ENCODE results near the gene LRRC63.
A peak's percentile ranks its signal among the peaks of the same experiment; 100 is the strongest.
"Not testable (repeated sequence)": the region's sequence is repeated elsewhere in the genome, so short reads cannot be mapped to it uniquely, and the experiment has no call there.

The LRRC63 gene

GRCh38 chr13:46211483-46212351 lies at the start of gene LRRC63:
Gene LRRC63 (plus strand): TSS chr13:46211928. CDS start chr13:46213035, 1,107 bp downstream.
- Histone ChIP-seq H3K79me2 (ENCODE audit: control insufficient read depth, insufficient read depth, low read length, unreplicated experiment) (no peaks in the 10 kb centered on the region), H3K27me3 (ENCODE audit: insufficient read depth, low read length) (no peaks in the 10 kb centered on the region), H3K36me3 (ENCODE audit: insufficient read depth, low read length) (no peaks in the 10 kb centered on the region), H3K4me3 (ENCODE audit: low read depth, low read length) (peak within 1 kb of the TSS; percentile 86), H3K27ac (ENCODE audit: low read depth, low read length) (no peak within 1 kb of the TSS), H3K4me1 (ENCODE audit: control insufficient read depth, insufficient read depth, low read length, unreplicated experiment) (peaks cover 11% of the 10 kb centered on the region), H2AFZ (ENCODE audit: low read length, unreplicated experiment) (peak within 1 kb of the TSS; percentile 82)

GRCh38 chr13:46162741-46163140 lies 49.0 kb upstream of the LRRC63 start:
- not testable (repeated sequence) for H3K27me3 ChIP-seq (ENCODE audit: insufficient read depth, low read length); H3K36me3 ChIP-seq (ENCODE audit: insufficient read depth, low read length); H3K4me1 ChIP-seq (ENCODE audit: control insufficient read depth, insufficient read depth, low read length, unreplicated experiment); H3K27ac ChIP-seq (ENCODE audit: low read depth, low read length); H3K4me3 ChIP-seq (ENCODE audit: low read depth, low read length); H2AFZ ChIP-seq (ENCODE audit: low read length, unreplicated experiment); H3K79me2 ChIP-seq (ENCODE audit: control insufficient read depth, insufficient read depth, low read length, unreplicated experiment)

- no peaks in the 10 kb centered on the region for H3K36me3 ChIP-seq (ENCODE audit: insufficient read depth, low read length)
- no peak overlapping the region for H3K4me3 ChIP-seq (ENCODE audit: low read depth, low read length)
- H3K79me2 ChIP-seq (ENCODE audit: control insufficient read depth, insufficient read depth, low read length, unreplicated experiment): no peaks in the 10 kb centered on the region
- H3K4me1 ChIP-seq (ENCODE audit: control insufficient read depth, insufficient read depth, low read length, unreplicated experiment): no peaks in the 10 kb centered on the region
- H3K27me3 ChIP-seq (ENCODE audit: insufficient read depth, low read length): no peaks in the 10 kb centered on the region
- H3K27ac ChIP-seq (ENCODE audit: low read depth, low read length): no peak overlapping the region
- no peak overlapping the region for H2AFZ ChIP-seq (ENCODE audit: low read length, unreplicated experiment)
These were observed 47.1 kb upstream of the LRRC63 start for GRCh38 chr13:46164661-46165060.

GRCh38 chr13:46165485-46166223 lies 46.1 kb upstream of the LRRC63 start:
- Histone ChIP-seq H3K4me3 (ENCODE audit: low read depth, low read length) (no peak overlapping the region), H3K4me1 (ENCODE audit: control insufficient read depth, insufficient read depth, low read length, unreplicated experiment) (no peaks in the 10 kb centered on the region), H3K27ac (ENCODE audit: low read depth, low read length) (no peak overlapping the region)

GRCh38 chr13:46166224-46166584 lies 45.5 kb upstream of the LRRC63 start:
- H2AFZ ChIP-seq (ENCODE audit: low read length, unreplicated experiment): no peak overlapping the region
- no peak overlapping the region for H3K4me3 ChIP-seq (ENCODE audit: low read depth, low read length)
- H3K36me3 ChIP-seq (ENCODE audit: insufficient read depth, low read length): no peaks in the 10 kb centered on the region
- H3K27ac ChIP-seq (ENCODE audit: low read depth, low read length): no peak overlapping the region
- no peaks in the 10 kb centered on the region for H3K27me3 ChIP-seq (ENCODE audit: insufficient read depth, low read length)
- H3K4me1 ChIP-seq (ENCODE audit: control insufficient read depth, insufficient read depth, low read length, unreplicated experiment): peaks cover 5% of the 10 kb centered on the region
- no peaks in the 10 kb centered on the region for H3K79me2 ChIP-seq (ENCODE audit: control insufficient read depth, insufficient read depth, low read length, unreplicated experiment)

More at GRCh38 chr13:46165485-46166223, 46.1 kb upstream of the LRRC63 start:
- no peak overlapping the region for H2AFZ ChIP-seq (ENCODE audit: low read length, unreplicated experiment)
- no peaks in the 10 kb centered on the region for H3K36me3 ChIP-seq (ENCODE audit: insufficient read depth, low read length)
- H3K79me2 ChIP-seq (ENCODE audit: control insufficient read depth, insufficient read depth, low read length, unreplicated experiment): no peaks in the 10 kb centered on the region
- no peaks in the 10 kb centered on the region for H3K27me3 ChIP-seq (ENCODE audit: insufficient read depth, low read length)

- Histone ChIP-seq H2AFZ (ENCODE audit: low read length, unreplicated experiment) (no peak overlapping the region), H3K27ac (ENCODE audit: low read depth, low read length) (no peak overlapping the region), H3K4me3 (ENCODE audit: low read depth, low read length) (no peak overlapping the region), H3K4me1 (ENCODE audit: control insufficient read depth, insufficient read depth, low read length, unreplicated experiment) (peaks cover 7% of the 10 kb centered on the region), H3K79me2 (ENCODE audit: control insufficient read depth, insufficient read depth, low read length, unreplicated experiment) (no peaks in the 10 kb centered on the region), H3K27me3 (ENCODE audit: insufficient read depth, low read length) (no peaks in the 10 kb centered on the region), H3K36me3 (ENCODE audit: insufficient read depth, low read length) (no peaks in the 10 kb centered on the region)
These were observed 44.6 kb upstream of the LRRC63 start for GRCh38 chr13:46166947-46167610.

GRCh38 chr13:46168341-46168740 lies 43.4 kb upstream of the LRRC63 start:
- Histone ChIP-seq H3K79me2 (ENCODE audit: control insufficient read depth, insufficient read depth, low read length, unreplicated experiment) (no peaks in the 10 kb centered on the region), H3K4me3 (ENCODE audit: low read depth, low read length) (no peak overlapping the region)

GRCh38 chr13:46168783-46169182 lies 42.9 kb upstream of the LRRC63 start:
- H3K79me2 ChIP-seq (ENCODE audit: control insufficient read depth, insufficient read depth, low read length, unreplicated experiment): no peaks in the 10 kb centered on the region
- H3K27me3 ChIP-seq (ENCODE audit: insufficient read depth, low read length): no peaks in the 10 kb centered on the region
- peaks cover 7% of the 10 kb centered on the region for H3K4me1 ChIP-seq (ENCODE audit: control insufficient read depth, insufficient read depth, low read length, unreplicated experiment)
- H2AFZ ChIP-seq (ENCODE audit: low read length, unreplicated experiment): no peak overlapping the region
- H3K27ac ChIP-seq (ENCODE audit: low read depth, low read length): no peak overlapping the region
- H3K4me3 ChIP-seq (ENCODE audit: low read depth, low read length): no peak overlapping the region
- no peaks in the 10 kb centered on the region for H3K36me3 ChIP-seq (ENCODE audit: insufficient read depth, low read length)

More at GRCh38 chr13:46168341-46168740, 43.4 kb upstream of the LRRC63 start:
- H3K4me1 ChIP-seq (ENCODE audit: control insufficient read depth, insufficient read depth, low read length, unreplicated experiment): peaks cover 7% of the 10 kb centered on the region
- H3K27ac ChIP-seq (ENCODE audit: low read depth, low read length): no peak overlapping the region
- no peak overlapping the region for H2AFZ ChIP-seq (ENCODE audit: low read length, unreplicated experiment)
- H3K36me3 ChIP-seq (ENCODE audit: insufficient read depth, low read length): no peaks in the 10 kb centered on the region
- no peaks in the 10 kb centered on the region for H3K27me3 ChIP-seq (ENCODE audit: insufficient read depth, low read length)

- H3K36me3 ChIP-seq (ENCODE audit: insufficient read depth, low read length): no peaks in the 10 kb centered on the region
- H3K27ac ChIP-seq (ENCODE audit: low read depth, low read length): no peak overlapping the region
- no peak overlapping the region for H2AFZ ChIP-seq (ENCODE audit: low read length, unreplicated experiment)
- peaks cover 7% of the 10 kb centered on the region for H3K4me1 ChIP-seq (ENCODE audit: control insufficient read depth, insufficient read depth, low read length, unreplicated experiment)
- no peaks in the 10 kb centered on the region for H3K79me2 ChIP-seq (ENCODE audit: control insufficient read depth, insufficient read depth, low read length, unreplicated experiment)
- no peak overlapping the region for H3K4me3 ChIP-seq (ENCODE audit: low read depth, low read length)
- H3K27me3 ChIP-seq (ENCODE audit: insufficient read depth, low read length): no peaks in the 10 kb centered on the region
These were observed 42.0 kb upstream of the LRRC63 start for GRCh38 chr13:46169758-46170157.

GRCh38 chr13:46170268-46170667 lies 41.5 kb upstream of the LRRC63 start:
- Histone ChIP-seq H3K79me2 (ENCODE audit: control insufficient read depth, insufficient read depth, low read length, unreplicated experiment) (no peaks in the 10 kb centered on the region), H3K36me3 (ENCODE audit: insufficient read depth, low read length) (no peaks in the 10 kb centered on the region), H3K27me3 (ENCODE audit: insufficient read depth, low read length) (no peaks in the 10 kb centered on the region), H2AFZ (ENCODE audit: low read length, unreplicated experiment) (no peak overlapping the region), H3K27ac (ENCODE audit: low read depth, low read length) (no peak overlapping the region), H3K4me3 (ENCODE audit: low read depth, low read length) (no peak overlapping the region), H3K4me1 (ENCODE audit: control insufficient read depth, insufficient read depth, low read length, unreplicated experiment) (peaks cover 7% of the 10 kb centered on the region)

Data from ACC112 (cell line).